GM18507 (cell line): ENCODE results near the gene PRKAR1B.
"Not testable (repeated sequence)": the region's sequence is repeated elsewhere in the genome, so short reads cannot be mapped to it uniquely, and the experiment has no call there.

Experiments
- DNase-seq: peaks from one replicate; pipeline ENCODE4 v3.0.0; 2011; ENCODE audit warnings: low read depth; ENCODE audit not compliant: insufficient read length; ENCODE audit errors: extremely low spot score
- FAIRE-seq: peaks from 2 replicates; lab custom pipeline; 2011; peaks lifted over from hg19 to GRCh38; lab: Jason Lieb, UNC

Gene PRKAR1B

GRCh38 chr7:556291-556826 is 170.7 kb downstream of the PRKAR1B start:
- DNase-seq (no peak), FAIRE-seq (no peak)

- DNase-seq, result no peak
Measured at GRCh38 chr7:555551-556160, 171.4 kb downstream of the PRKAR1B start.

DNA sequence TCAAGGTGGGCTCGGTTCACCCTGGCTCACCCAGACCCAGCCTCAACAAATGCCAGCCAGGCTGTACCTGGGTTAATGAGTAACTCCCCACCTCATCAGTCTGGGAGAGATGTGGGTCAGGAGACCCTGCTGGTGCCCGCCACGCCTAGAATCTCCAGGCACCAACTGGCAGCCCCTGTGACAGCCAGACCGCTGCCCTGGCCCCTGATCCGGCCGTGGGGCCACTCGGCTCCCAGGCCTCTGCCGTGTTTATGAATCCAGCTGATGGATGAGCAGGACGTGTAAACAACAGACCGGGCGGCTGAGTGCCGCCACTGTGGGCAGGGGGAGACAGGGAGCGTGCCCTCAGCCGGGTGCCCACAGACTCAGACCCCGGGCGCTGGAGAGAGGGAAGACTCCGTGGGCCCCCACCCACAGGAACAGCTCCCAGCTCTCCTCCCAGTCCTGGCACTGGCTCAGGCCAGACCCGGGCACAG is 173.4 kb downstream of the PRKAR1B start:
- DNase-seq (no peak), FAIRE-seq (no peak)

More at GRCh38 chr7:555551-556160, 171.4 kb downstream of the PRKAR1B start:
- FAIRE-seq, result no peak

GRCh38 chr7:552868-553635 is 174.0 kb downstream of the PRKAR1B start:
- DNase-seq, result no peak
- no peak for FAIRE-seq

GRCh38 chr7:552151-552867 is 174.8 kb downstream of the PRKAR1B start:
- FAIRE-seq, result not testable (repeated sequence)

GRCh38 chr7:551615-551970 is 175.5 kb downstream of the PRKAR1B start:
- not testable (repeated sequence) for DNase-seq, FAIRE-seq

More at GRCh38 chr7:552151-552867, 174.8 kb downstream of the PRKAR1B start:
- DNase-seq, result not testable (repeated sequence)

GRCh38 chr7:550881-551614 is 176.0 kb downstream of the PRKAR1B start:
- FAIRE-seq (no peak), DNase-seq (no peak)

DNA sequence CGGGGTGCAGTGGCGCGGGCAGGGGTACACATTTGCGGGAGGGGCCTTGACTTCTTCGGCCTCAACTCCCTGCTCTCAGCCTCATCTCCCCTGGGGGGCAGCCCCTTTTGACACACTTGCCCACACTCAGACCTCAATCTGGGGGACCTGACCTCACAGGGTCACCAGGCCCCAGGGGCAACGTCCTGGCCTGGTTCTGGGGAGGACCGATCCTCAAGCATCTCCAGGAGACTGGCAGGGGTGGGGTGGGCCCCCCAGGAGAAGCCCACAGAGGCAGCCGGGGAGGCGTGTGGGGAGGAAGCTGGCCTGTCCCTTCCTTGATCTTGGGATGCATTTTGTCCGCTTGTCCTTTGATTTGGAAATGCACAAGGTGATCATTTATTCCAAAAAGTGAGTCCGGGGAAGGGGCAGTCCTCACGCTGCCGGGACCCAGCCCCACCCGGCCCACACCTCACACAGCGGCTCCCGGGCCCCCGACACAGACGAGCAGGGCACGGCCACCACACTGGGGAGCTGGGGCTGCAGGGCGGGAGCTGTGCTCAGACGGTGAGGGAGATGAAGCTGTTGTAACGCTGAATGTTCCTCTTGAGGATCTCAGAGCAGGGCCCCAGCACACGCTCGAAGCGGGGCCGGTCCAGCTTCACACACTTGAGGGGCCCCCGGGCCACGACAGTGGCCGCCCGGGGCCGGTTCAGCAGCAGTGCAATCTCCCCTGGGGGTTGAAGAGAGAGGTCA is 177.0 kb downstream of the PRKAR1B start:
- FAIRE-seq (no peak), DNase-seq (no peak)

GRCh38 chr7:549066-549890 is 177.8 kb downstream of the PRKAR1B start:
- no peak for FAIRE-seq
- no peak for DNase-seq

- FAIRE-seq, result no peak
- DNase-seq, result no peak
Measured at GRCh38 chr7:548401-548800, 178.7 kb downstream of the PRKAR1B start.

DNA sequence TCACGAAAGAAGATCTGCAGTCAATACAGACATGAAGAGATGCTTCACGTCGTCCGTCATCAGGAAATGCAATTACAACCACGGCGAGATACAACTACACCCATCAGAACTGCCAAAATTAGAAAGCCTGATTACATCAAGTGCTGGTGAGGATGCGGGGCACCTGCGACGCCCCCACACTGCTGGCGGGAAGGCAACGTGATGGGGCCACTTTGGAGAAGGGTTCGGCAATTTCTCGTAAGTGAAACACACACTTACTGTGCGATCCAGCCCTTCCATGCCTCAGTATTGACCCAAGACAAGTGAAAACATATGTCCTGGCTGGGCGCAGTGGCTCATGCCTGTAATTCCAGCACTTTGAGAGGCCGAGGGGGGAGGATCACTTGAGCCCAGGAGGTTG is 181.6 kb downstream of the PRKAR1B start:
- no peak for DNase-seq
- FAIRE-seq, result no peak

DNA sequence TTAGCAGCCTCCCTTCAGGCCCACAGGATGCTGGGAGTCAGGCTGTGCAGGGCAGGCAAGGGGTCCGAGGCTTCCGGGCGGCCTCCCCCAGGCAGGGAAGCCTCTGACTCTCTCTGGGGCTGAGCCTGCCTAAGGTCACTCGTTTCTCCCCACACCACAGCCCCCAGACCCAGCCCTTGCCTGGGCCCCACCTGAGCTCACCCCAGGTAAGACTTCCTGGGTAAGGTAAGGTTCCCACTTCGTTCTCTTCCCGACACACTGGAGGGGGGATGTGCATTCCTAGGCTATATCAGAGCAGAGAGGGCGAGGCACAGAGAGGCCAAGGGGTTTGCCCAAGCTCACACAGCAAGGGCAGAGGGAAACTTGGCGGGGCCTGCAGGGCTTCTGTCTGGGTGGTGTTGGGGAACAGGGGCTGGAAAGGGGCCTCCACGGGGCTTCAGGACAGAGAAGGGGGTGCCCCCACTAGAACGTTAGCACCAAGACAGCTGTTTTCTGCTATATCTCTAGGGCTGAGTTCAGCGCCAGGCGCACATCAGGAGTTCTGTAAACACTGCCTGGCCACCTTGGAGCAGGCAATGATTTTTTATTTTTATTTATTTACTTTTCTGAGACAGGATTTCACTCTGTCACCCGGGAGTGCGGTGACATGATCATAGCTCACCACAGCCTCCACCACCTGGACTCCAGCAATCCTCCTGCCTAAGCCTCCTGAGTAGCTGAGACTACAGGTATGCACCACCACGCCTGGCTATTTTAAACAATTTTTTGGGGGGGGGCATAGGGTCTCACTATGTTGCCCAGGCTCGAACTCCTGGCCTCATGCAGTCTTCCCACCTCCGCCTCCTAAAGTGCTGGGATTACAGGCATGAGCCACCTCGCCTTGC is 182.5 kb downstream of the PRKAR1B start:
- DNase-seq (no peak), FAIRE-seq (no peak)

- FAIRE-seq, result no peak
- DNase-seq, result no peak
Measured at GRCh38 chr7:543501-544337, 183.4 kb downstream of the PRKAR1B start.

GRCh38 chr7:542713-543500 is 184.2 kb downstream of the PRKAR1B start:
- DNase-seq (no peak), FAIRE-seq (no peak)

GRCh38 chr7:542131-542712 is 184.9 kb downstream of the PRKAR1B start:
- DNase-seq (no peak), FAIRE-seq (no peak)
